GM18861 (cell line): ENCODE data around the gene MYCBP.
A peak's percentile ranks its signal among the peaks of the same experiment; 100 is the strongest.
"Not testable (repeated sequence)": the region's sequence is repeated elsewhere in the genome, so short reads cannot be mapped to it uniquely, and the experiment has no call there.

Experiments used
- ATAC-seq: cut with Tn5 transposase; IDR thresholded peaks from one replicate; pipeline ENCODE4 v1.9.1; 2021; ENCODE audit not compliant: unreplicated experiment

Gene MYCBP

GRCh38 chr1:38870996-38871395, 2.2 kb downstream of the MYCBP start:
- ATAC-seq = no peak

- no peak for ATAC-seq
These were observed 5.9 kb downstream of the MYCBP start for GRCh38 chr1:38867208-38867607.

GRCh38 chr1:38865112-38865715, 7.9 kb downstream of the MYCBP start:
- no peak for ATAC-seq

GRCh38 chr1:38860454-38860795, 12.7 kb downstream of the MYCBP start:
- no peak for ATAC-seq

- ATAC-seq = peak; percentile 71
These were observed 13.3 kb downstream of the MYCBP start, which contains the start of gene RRAGC for GRCh38 chr1:38859561-38860453. TSS of gene RRAGC (minus strand) at chr1:38859772. CDS start at chr1:38859646, 126 bp downstream.

GRCh38 chr1:38858833-38859560, 14.2 kb downstream of the MYCBP start:
- ATAC-seq = peak; percentile 34

- ATAC-seq = no peak
These were observed 20.4 kb downstream of the MYCBP start for GRCh38 chr1:38852780-38853179.

GRCh38 chr1:38848071-38848470, 25.1 kb downstream of the MYCBP start:
- no peak for ATAC-seq

- ATAC-seq = no peak
These were observed 26.9 kb downstream of the MYCBP start for GRCh38 chr1:38846210-38846609.

- not testable (repeated sequence) for ATAC-seq
These were observed 28.1 kb downstream of the MYCBP start for GRCh38 chr1:38845088-38845487.

GRCh38 chr1:38840281-38840680, 32.9 kb downstream of the MYCBP start:
- no peak for ATAC-seq

GRCh38 chr1:38839363-38839762, 33.8 kb downstream of the MYCBP start:
- ATAC-seq = no peak

- ATAC-seq = not testable (repeated sequence)
These were observed 36.8 kb downstream of the MYCBP start for GRCh38 chr1:38836316-38836715.

- no peak for ATAC-seq
These were observed 38.0 kb downstream of the MYCBP start for GRCh38 chr1:38834937-38835827.

GRCh38 chr1:38834221-38834782, 38.8 kb downstream of the MYCBP start:
- no peak for ATAC-seq

GRCh38 chr1:38833146-38833545, 40.0 kb downstream of the MYCBP start:
- ATAC-seq = no peak

- ATAC-seq = no peak
These were observed 40.8 kb downstream of the MYCBP start for GRCh38 chr1:38832370-38832734.

- ATAC-seq = no peak
These were observed 41.3 kb downstream of the MYCBP start for GRCh38 chr1:38831731-38832369.

GRCh38 chr1:38829368-38829767, 43.8 kb downstream of the MYCBP start:
- no peak for ATAC-seq

- no peak for ATAC-seq
These were observed 45.8 kb downstream of the MYCBP start for GRCh38 chr1:38827318-38827717.
